ENCODE data around the gene ACTR1B.

Gene ACTR1B

DNA sequence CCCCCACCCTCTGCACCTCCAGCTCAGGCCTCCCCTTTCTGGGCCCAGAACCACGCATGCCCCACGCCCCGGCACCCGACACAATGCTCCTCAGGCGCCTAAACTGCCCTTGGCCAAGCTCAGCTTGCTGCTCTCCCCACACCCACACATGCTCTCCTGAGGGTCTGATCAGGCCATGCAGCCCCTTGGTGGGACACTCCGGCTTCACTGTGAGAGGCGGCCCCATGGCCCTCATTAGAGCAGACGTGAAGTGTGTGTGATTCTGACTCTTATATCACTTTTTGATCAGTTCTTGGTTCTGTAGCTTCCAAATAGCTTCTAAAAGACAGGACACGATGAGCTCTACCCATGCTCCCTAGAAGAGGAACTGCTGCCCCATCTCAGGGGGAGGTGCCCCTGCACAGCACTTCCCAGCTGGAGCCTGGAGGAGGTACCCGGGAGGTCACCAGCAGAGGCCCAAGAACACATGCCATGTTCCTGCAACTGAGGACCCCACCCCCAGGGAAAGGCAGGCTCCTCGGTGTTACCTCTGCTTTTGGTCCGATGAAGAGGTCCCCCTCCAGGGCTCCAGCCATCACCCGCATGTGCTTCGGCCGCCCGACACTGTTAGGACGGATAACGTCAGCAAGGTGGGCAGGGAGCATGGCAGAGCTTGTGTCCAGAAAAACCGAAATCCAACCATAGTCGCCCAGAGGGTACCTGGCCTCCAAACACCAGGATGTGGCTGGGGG is 3.6 kb downstream of the ACTR1B start:
- H2AFZ ChIP-seq (ENCODE audit: low read length), result no peak overlapping the region
- no peaks in the 10 kb centered on the region for H3F3A ChIP-seq (ENCODE audit: low read depth)
- H4K20me1 ChIP-seq (ENCODE audit: insufficient read depth, low read length, poor library complexity, severe bottlenecking), result peaks cover 18% of the 10 kb centered on the region
- H3K4me3 ChIP-seq (ENCODE audit: low read length, poor library complexity, severe bottlenecking), result no peak overlapping the region
- peaks cover 30% of the 10 kb centered on the region for H3K4me1 ChIP-seq (ENCODE audit: insufficient read depth, low read length, poor library complexity, severe bottlenecking)
- TF ChIP-seq, protein P1, sequence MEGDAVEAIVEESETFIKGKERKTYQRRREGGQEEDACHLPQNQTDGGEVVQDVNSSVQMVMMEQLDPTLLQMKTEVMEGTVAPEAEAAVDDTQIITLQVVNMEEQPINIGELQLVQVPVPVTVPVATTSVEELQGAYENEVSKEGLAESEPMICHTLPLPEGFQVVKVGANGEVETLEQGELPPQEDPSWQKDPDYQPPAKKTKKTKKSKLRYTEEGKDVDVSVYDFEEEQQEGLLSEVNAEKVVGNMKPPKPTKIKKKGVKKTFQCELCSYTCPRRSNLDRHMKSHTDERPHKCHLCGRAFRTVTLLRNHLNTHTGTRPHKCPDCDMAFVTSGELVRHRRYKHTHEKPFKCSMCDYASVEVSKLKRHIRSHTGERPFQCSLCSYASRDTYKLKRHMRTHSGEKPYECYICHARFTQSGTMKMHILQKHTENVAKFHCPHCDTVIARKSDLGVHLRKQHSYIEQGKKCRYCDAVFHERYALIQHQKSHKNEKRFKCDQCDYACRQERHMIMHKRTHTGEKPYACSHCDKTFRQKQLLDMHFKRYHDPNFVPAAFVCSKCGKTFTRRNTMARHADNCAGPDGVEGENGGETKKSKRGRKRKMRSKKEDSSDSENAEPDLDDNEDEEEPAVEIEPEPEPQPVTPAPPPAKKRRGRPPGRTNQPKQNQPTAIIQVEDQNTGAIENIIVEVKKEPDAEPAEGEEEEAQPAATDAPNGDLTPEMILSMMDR (conservative IDR thresholded peaks at IDR 0.05; ENCODE audit: low read length), result no peak
- no peak for TF ChIP-seq EZH2phosphoT487 (IDR thresholded peaks at IDR 0.05; ENCODE audit: borderline replicate concordance)
- H3K79me2 ChIP-seq (ENCODE audit: insufficient read depth, low read length), result peaks cover 46% of the 10 kb centered on the region
- peak overlapping the region; percentile 91 for H3K4me2 ChIP-seq (ENCODE audit: low read depth, low read length, poor library complexity, severe bottlenecking)
- no peak overlapping the region for H3K9ac ChIP-seq (ENCODE audit: low read depth, low read length, poor library complexity, severe bottlenecking)
- no peaks in the 10 kb centered on the region for H3K27me3 ChIP-seq (ENCODE audit: insufficient read depth, low read length, poor library complexity, severe bottlenecking)
- H3K9me3 ChIP-seq (ENCODE audit: insufficient read depth, low read depth, low read length), result no peaks in the 10 kb centered on the region
- no peaks in the 10 kb centered on the region for H3K9me2 ChIP-seq (replicated peaks; ENCODE audit: low read depth, low read length)
- peaks cover 18% of the 10 kb centered on the region; the same call in 1 of the 2 replicates for H3K36me3 ChIP-seq (ENCODE audit: insufficient read depth, low read length)

DNA sequence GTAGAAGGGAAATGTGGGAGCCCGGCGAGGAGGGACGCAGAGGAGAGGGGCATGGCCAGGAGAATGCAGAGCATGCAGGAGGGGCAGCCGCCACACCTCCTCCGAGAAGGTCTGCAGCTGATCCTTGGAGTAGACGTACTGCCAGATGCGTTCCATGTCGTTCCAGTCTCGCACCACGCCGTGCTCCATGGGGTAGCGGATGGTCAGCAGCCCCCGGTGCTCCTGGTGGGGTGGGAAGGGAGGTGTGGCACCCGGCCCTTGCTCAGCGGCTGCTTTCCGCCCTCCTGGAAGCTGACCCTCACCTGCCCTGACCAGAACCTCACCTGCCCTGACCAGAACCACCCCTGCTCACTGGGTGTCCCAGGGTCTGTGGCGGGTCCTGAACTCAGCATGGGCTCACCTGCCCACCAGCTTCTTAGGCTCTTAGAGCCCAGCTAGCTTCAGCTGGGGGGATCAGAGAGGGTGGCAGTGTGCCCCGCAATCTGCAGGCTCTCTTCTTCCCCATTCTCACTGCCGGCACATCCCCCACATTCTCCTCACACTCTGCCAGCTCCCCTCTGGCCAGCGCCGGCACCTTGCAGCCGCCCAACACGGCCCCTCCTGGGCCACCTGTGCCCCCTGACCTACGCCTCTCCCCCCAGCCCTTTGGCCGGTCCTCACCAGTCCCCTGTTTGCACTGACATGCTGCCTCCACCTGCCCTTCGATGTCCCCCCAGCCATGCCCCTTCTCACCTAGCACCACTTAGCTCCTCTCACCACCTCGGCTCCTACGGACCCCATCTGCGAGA is 4.4 kb downstream of the ACTR1B start:
- no peaks in the 10 kb centered on the region for H3F3A ChIP-seq (ENCODE audit: low read depth)
- no peak overlapping the region for H3K4me2 ChIP-seq (ENCODE audit: low read depth, low read length, poor library complexity, severe bottlenecking)
- H2AFZ ChIP-seq (ENCODE audit: low read length), result no peak overlapping the region
- H3K79me2 ChIP-seq (ENCODE audit: insufficient read depth, low read length), result peaks cover 39% of the 10 kb centered on the region
- TF ChIP-seq, protein P1 (conservative IDR thresholded peaks at IDR 0.05; ENCODE audit: low read length), result no peak
- no peak for TF ChIP-seq EZH2phosphoT487 (IDR thresholded peaks at IDR 0.05; ENCODE audit: borderline replicate concordance)
- H4K20me1 ChIP-seq (ENCODE audit: insufficient read depth, low read length, poor library complexity, severe bottlenecking), result peaks cover 18% of the 10 kb centered on the region
- no peak overlapping the region for H3K9ac ChIP-seq (ENCODE audit: low read depth, low read length, poor library complexity, severe bottlenecking)
- H3K9me2 ChIP-seq (replicated peaks; ENCODE audit: low read depth, low read length), result no peaks in the 10 kb centered on the region
- no peaks in the 10 kb centered on the region for H3K9me3 ChIP-seq (ENCODE audit: insufficient read depth, low read depth, low read length)
- no peaks in the 10 kb centered on the region for H3K27me3 ChIP-seq (ENCODE audit: insufficient read depth, low read length, poor library complexity, severe bottlenecking)
- no peak overlapping the region for H3K4me3 ChIP-seq (ENCODE audit: low read length, poor library complexity, severe bottlenecking)
- H3K36me3 ChIP-seq (ENCODE audit: insufficient read depth, low read length), result peaks cover 18% of the 10 kb centered on the region; the same call in 1 of the 2 replicates
- H3K4me1 ChIP-seq (ENCODE audit: insufficient read depth, low read length, poor library complexity, severe bottlenecking), result peaks cover 23% of the 10 kb centered on the region

DNA sequence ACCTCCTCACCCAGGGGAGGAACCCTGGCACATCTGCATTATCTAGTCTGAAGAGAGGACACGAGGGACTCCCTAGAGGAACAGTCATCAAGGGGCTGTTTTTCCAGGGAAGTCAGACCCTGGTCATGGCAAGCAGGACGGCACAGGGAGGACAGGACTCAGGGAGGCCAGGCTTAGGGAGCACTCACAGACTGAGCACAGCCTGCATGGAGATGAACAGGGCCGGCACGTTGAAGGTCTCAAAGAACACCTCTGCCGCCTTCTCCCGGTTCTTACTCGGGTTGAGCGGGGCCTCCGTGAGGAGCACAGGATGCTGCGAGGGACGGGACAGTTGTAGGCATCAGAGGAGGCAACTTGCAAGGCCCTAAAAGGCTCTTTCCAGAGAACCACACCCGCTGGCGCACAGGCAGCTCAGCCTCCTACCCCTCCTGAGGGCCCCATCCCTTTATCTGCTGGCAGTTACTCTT is 5.1 kb downstream of the ACTR1B start:
- H3K4me3 ChIP-seq (ENCODE audit: low read length, poor library complexity, severe bottlenecking), result no peak overlapping the region
- H3K9ac ChIP-seq (ENCODE audit: low read depth, low read length, poor library complexity, severe bottlenecking), result no peak overlapping the region
- H3K36me3 ChIP-seq (ENCODE audit: insufficient read depth, low read length), result peaks cover 18% of the 10 kb centered on the region; the same call in 1 of the 2 replicates
- no peaks in the 10 kb centered on the region for H3K9me2 ChIP-seq (replicated peaks; ENCODE audit: low read depth, low read length)
- H3K9me3 ChIP-seq (ENCODE audit: insufficient read depth, low read depth, low read length), result no peaks in the 10 kb centered on the region
- no peaks in the 10 kb centered on the region for H3K27me3 ChIP-seq (ENCODE audit: insufficient read depth, low read length, poor library complexity, severe bottlenecking)
- peaks cover 22% of the 10 kb centered on the region for H3K4me1 ChIP-seq (ENCODE audit: insufficient read depth, low read length, poor library complexity, severe bottlenecking)
- peaks cover 18% of the 10 kb centered on the region for H4K20me1 ChIP-seq (ENCODE audit: insufficient read depth, low read length, poor library complexity, severe bottlenecking)
- no peak overlapping the region for H3K4me2 ChIP-seq (ENCODE audit: low read depth, low read length, poor library complexity, severe bottlenecking)
- peaks cover 38% of the 10 kb centered on the region for H3K79me2 ChIP-seq (ENCODE audit: insufficient read depth, low read length)
- no peaks in the 10 kb centered on the region for H3F3A ChIP-seq (ENCODE audit: low read depth)
- TF ChIP-seq, protein P1 (conservative IDR thresholded peaks at IDR 0.05; ENCODE audit: low read length), result no peak
- TF ChIP-seq EZH2phosphoT487 (IDR thresholded peaks at IDR 0.05; ENCODE audit: borderline replicate concordance), result no peak
- no peak overlapping the region for H2AFZ ChIP-seq (ENCODE audit: low read length)

Measured in Loucy (cell line).